Astrocyte of the hippocampus (primary cell): ENCODE data around the gene MYMK.

Experiments
- DNase-seq: peaks from one replicate; pipeline ENCODE4 v3.0.0; 2011; ENCODE audit warnings: low read depth, low spot score

Gene MYMK

GRCh38 chr9:133468374-133468773, 56.4 kb downstream of the MYMK start:
- DNase-seq = no peak

- DNase-seq = no peak
Measured at GRCh38 chr9:133467101-133467500, 57.7 kb downstream of the MYMK start.

- DNase-seq = no peak
Measured at GRCh38 chr9:133465984-133466383, 58.8 kb downstream of the MYMK start.

- DNase-seq = no peak
Measured at GRCh38 chr9:133464638-133465037, 60.1 kb downstream of the MYMK start.
